Activated T-cell treated with anti-CD3 and anti-CD28 coated beads for 1 hour (primary cell): Measurements from ENCODE around the gene DARS1.
"Not testable (repeated sequence)": the region's sequence is repeated elsewhere in the genome, so short reads cannot be mapped to it uniquely, and the experiment has no call there.

ENCODE experiments used
- DNase-seq: peaks from one replicate; pipeline ENCODE4 v3.0.0-alpha.2; 2020; ENCODE audit warnings: low read depth

The DARS1 gene

GRCh38 chr2:135984199-135985017 is 1.0 kb downstream of the DARS1 start:
- DNase-seq = no peak

DNA sequence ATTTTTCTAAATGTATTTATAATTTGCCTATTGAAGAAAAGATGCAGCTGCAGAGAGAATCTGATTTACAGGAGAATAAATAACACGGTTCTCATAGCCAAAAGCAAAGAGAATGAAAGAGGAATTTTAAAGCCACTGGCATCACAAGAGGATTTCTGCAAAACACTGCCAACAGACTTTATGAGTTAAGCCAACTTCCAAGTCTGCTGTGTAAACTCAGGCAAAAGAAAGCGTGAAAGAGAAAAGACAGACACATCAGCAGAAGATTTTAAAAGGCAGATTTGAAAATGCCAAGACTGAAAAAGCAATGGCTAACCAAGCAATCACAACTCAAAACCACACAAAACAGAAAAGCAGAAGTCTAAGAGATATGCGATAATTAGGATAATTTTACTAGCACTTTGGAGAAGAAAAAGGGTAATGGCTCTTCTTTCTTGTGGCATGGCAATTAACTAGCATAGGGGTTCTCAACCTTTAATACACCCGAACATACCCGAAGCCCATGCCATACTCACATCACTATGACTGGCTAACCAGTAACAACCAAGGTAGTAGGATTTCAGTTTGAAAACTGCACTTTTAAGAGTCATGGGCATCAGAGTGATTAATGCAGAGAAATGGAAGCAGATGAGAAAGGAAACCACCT is 4.9 kb downstream of the DARS1 start:
- no peak for DNase-seq

DNA sequence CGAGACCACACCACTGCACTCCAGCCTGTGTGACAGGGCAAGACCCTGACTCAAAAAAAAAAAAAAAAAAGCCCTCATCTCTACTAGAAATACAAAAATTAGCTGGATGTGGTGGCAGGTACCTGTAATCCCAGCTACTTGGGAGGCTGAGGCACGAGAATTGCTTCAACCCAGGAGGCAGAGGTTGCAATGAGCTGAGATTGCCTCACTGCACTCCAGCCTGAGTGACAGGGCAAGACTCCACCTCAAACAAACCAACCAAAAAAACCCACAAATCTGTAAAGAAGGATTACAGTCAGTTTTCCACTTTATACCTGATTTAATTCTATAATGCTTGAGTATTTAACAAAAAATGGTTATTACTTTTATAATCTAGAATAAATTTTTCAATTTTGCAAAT is 9.7 kb downstream of the DARS1 start:
- DNase-seq = no peak

- DNase-seq = no peak
These were observed 11.4 kb downstream of the DARS1 start for GRCh38 chr2:135974036-135974435.

GRCh38 chr2:135969655-135970387 is 15.6 kb downstream of the DARS1 start:
- no peak for DNase-seq

- DNase-seq = no peak
These were observed 19.7 kb downstream of the DARS1 start for GRCh38 chr2:135965756-135966155.

DNA sequence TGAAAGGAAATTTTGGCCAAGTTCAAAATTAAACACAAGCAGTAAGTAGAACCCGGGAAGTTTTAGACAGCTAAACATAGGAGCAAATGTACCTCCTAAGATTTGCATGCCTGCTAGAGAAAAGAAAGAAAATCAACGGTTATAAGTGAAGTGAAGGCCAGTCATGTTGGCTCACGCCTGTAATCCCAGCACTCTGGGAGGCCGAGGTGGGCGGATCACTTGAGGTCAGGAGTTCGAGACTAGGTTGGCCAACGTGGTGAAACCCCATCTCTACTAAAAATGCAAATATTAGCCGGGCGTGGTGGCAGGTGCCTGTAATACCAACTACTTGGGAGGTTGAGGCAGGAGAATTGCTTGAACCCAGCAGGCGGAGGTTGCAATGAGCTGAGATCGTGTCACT is 21.0 kb downstream of the DARS1 start:
- DNase-seq = not testable (repeated sequence)

GRCh38 chr2:135963841-135964240 is 21.6 kb downstream of the DARS1 start:
- no peak for DNase-seq

DNA sequence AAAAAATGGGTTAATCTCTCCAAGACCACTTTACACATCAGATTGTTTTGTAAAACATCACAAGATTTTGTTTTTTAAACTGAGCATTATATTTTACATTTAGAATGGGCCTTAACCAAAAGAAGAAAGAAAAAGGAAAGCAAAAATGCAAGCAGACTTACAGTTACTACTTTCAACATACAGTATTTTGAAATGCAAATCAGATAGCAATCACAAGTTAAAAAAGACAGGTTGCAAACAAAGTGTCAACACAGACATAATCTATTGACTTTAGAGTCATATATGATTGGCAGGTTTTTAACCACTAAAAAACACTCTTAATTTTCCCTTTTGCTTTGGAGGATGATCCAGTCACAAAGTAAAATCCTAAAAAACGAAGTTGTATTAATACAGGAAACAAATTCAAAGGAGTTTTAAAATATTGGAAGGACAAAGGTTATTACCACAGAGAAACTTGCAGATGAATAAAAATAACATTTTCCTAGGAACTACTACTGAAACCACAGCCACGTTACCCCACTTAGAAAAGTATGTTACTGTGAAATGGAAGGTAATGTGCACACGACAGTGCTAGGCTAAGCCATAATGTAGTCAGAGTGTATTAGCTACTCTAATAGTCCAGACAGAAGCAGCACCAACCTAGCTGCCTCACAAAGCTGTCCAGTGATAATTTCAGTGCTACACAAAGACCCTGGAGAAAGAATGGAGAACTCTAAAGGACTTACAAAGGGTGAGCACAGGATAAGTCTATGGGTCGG is 22.9 kb downstream of the DARS1 start:
- no peak for DNase-seq

GRCh38 chr2:135960656-135961551 is 24.5 kb downstream of the DARS1 start:
- no peak for DNase-seq

DNA sequence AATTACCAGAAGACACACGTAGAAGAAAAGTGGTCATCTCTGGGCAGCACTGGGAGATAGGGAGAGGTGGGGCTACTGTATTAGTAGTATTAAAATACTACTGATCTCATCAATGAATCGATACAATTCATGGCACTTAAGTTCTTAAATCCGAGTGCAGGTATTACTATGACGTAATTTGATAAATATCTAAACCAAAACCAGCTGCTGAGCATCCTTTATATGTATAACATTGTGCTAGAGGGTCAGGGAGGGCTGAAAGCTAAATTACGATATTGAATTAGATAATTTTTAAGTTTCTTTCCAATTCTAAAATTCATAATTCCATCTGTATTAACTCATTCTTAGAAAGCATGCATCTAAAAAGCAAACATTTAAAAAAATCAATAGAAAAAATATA is 25.3 kb downstream of the DARS1 start:
- DNase-seq = no peak

DNA sequence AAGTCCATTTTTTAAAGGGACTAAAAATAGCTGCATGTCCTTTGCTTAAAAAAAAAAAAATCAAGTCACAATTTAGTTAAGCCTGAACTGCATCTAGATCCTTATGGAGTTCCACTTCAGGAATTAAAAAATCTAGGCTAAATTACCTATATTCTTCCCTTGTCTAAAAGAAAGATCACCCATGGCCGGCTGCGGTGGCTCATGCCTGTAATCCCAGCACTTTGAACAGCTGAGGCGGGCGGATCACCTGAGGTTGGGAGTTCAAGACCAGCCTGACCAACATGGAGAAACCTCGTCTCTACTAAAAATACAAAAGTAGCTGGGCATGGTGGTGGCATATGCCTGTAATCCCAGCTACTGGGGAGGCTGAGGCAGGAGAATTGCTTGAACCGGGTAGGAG is 26.5 kb downstream of the DARS1 start:
- not testable (repeated sequence) for DNase-seq

DNA sequence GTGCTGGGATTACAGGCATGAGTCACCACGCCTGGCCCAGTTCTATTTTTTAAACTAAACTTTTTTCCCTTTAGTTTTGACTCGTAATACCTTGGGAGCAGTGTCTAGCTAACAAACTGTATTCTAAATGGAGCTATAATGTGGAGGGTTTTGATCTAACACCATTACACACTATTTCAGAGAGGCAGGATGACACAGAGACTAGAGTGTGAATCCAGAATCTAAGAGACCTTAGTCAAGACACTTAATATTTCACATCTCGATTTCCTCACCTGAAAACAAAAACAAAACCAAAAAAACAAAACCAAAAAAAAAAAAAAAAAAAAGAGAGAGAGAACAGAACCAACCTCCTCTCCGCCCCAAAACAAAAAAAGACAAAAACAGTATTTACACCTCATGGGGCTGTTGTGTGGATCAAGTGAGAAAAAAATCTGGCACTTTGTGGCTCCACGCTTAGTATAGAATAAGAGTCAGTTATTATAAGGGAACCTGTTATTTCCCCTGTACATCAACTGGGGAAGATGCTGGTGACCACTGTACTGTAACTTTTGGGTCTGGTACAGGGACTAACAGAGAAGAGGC is 31.3 kb downstream of the DARS1 start:
- no peak for DNase-seq

GRCh38 chr2:135952891-135953290 is 32.5 kb downstream of the DARS1 start:
- no peak for DNase-seq

DNA sequence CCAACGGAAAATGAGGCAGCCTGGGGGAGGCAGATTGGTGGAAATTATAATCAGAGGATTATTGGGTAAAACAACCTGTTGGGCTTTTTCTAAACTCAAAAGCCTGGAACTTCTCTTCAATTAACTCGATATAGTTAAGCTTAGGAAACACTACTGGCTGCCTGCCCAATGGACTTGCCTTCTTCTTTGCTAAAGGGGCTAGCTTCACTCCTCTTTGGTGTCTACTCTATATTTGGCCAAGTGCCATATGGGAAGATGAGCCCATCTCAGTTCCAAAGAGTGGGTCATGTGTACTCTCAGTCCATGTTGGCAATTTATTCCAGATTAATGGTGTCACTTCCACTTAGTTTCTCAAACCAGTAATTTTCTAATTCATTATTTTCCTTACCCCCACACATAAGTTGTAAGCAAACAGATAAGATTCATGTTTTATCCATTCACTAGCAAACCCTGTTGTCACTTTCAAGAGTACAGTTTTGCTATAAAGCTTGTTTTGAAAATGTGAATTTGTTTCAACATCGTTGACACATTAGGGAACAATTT is 34.3 kb downstream of the DARS1 start:
- DNase-seq = no peak

DNA sequence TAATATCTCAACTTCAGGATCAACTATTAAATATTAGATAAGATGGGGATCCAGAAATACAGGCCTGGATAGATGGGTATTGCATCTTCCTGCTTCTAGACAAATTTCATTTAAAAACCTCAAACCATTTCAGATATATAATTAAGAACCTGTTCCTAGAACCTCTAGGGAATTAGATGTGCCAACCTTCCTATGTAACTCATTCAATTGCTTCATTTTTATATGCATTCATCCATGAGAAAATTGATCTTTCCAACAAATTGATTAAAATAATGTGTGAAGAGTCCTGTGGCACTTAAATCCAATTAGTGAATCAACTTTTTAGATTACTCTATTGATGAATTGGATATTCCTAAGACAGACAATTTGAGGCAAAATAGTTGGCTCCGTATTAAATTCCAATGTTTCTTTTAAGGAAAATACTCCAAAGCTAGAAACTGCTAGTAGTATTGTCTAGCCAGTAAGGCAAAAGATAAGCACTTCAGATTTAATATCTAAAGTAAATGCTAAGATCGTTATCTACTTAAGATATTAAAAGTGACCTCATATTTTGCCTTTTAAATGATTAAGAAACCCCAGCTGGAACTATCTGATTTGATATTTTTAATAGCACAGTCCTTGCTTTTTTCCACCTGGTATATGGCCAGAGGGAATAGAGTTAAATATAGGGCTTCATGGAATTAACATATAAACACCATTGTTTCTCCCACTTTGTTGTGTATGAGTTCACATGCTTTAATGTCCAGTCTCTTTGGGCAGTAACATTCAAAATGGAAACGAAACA is 35.8 kb downstream of the DARS1 start:
- no peak for DNase-seq

DNA sequence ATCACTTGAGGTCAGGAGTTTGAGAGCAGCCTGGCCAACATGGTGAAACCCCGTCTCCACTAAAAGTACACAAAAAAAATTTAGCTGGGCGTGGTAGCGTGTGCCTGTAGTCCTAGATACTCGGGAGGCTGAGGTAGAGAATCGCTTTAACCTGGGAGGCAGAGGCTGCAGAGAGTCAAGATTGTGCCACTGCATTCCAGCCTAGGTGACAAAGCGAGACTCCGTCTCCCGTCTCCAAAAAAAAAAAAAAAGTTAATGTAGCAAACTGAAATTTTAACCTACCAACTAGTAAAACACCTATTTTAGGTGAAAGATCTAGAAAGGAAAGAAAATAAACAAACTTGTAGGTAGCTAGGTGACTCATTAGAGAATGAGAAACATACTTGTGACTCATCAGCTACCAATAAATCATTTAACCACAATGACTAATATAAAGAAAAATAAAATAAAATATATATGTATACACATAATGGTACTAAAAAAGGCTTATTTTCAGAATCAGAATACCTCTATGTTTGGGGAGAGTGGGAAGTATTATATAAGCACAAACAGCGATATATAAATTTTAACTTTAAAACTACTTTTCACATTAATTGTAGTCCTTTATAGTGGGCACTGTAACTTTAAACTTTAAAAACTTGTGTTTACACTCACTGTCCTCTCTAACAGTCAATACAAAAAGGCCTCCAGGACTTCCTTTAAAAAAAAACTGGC is 36.6 kb downstream of the DARS1 start:
- DNase-seq = no peak

DNA sequence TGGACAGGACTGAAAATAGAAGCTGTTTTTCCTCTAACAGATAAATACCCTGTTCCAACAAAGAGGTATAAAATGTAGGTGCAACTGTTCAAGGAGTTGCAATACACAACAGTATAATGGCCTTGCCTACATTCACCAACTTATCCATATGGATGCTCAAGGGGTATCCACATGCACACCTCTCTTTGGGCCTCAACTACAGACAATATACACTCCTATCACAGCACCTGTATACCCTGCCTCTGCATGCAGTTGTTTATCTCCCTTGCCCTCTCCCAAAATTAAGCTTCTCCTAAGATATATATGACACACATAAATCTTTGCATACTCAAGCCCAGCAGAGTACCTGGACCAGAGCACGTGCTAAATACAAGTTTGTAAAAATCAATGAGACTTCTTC is 37.3 kb downstream of the DARS1 start:
- DNase-seq = no peak

DNA sequence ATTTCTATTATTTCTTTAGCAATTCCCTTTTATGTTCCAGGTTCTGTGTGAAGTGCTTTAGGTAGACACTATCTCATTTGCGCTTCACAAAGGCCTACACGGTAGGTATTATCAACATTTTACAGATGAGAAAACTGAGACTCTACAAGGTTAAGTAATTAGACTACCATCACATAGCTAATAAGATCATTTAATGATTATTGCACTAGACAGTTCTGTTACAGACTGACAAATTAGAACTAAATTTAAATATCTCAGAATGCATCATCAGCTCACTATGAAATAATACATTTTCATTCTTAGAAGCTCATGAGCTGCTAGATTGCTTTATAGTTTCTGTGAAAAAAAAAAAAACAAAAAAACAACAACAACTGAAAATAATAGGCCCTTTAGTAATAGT is 37.9 kb downstream of the DARS1 start:
- DNase-seq = no peak
